Spleen (tissue), 11 donors: Measurements from ENCODE around the gene KIF21B. TPM values are rescaled to one million over a fixed set of nuclear protein-coding genes. Genes with fewer than 3 reads are reported as not detected.

Experiments used
- DNase-seq: peaks from one replicate; pipeline ENCODE4 v3.0.0-alpha.2; 2020
- H3K27ac ChIP-seq, 8 donors: fragments of 200-600 bp; sonication (generic) in 7 of 8; 1 replicate in 4 of 8; 2 replicates in 4 of 8; pipeline versions ENCODE4 v1.5.0 to v1.8.0; 2016 to 2021; ENCODE audit warnings: inconsistent platforms in 4 of 8, mild to moderate bottlenecking in 4 of 8, moderate library complexity in 1 of 8
- H3K27me3 ChIP-seq, 7 donors: fragments of 200-600 bp; sonication (generic) in 6 of 7; replicated peaks in 1 of 7; 1 replicate in 4 of 7; 2 replicates in 3 of 7; pipeline versions ENCODE4 v1.5.0 to v1.8.0; 2016 to 2021; ENCODE audit warnings: inconsistent platforms in 3 of 7, mild to moderate bottlenecking in 1 of 7
- H3K36me3 ChIP-seq, 6 donors: fragments of 200-600 bp; sonication (generic) in 5 of 6; 1 replicate in 4 of 6; 2 replicates in 2 of 6; pipeline versions ENCODE4 v1.5.0 to v1.8.0; 2016 to 2021; ENCODE audit warnings: inconsistent platforms in 2 of 6
- H3K4me1 ChIP-seq, 6 donors: fragments of 200-600 bp; sonication (generic) in 5 of 6; 1 replicate in 3 of 6; 2 replicates in 3 of 6; pipeline versions ENCODE4 v1.5.0 to v1.8.0; 2016 to 2021; ENCODE audit warnings: inconsistent platforms in 3 of 6
- H3K4me3 ChIP-seq, 8 donors: fragments of 200-600 bp; sonication (generic) in 7 of 8; 1 replicate in 4 of 8; 2 replicates in 4 of 8; pipeline versions ENCODE4 v1.5.0 to v1.8.0; 2016 to 2021; ENCODE audit warnings: inconsistent platforms in 4 of 8, mild to moderate bottlenecking in 4 of 8, moderate library complexity in 2 of 8
- H3K9me3 ChIP-seq, 8 donors: fragments of 200-600 bp; sonication (generic) in 7 of 8; 1 replicate in 4 of 8; 2 replicates in 4 of 8; pipeline versions ENCODE4 v1.5.0 to v1.8.0; 2016 to 2021; ENCODE audit warnings: inconsistent platforms in 4 of 8
- POLR2A ChIP-seq, 3 donors: fragments of 450-650 bp; IDR thresholded peaks; one replicate each; pipeline ENCODE4 v1.5.1; 2017; ENCODE audit warnings: antibody characterized with exemption in 3 of 3, mild to moderate bottlenecking in 1 of 3
- POLR2AphosphoS5 ChIP-seq, 3 donors: sonication (generic); formaldehyde crosslinking; IDR thresholded peaks; one replicate each; pipeline ENCODE4 v1.5.1; 2017; ENCODE audit warnings: antibody characterized with exemption in 3 of 3
- WGBS, 5 donors: extraction: QIAGEN DNeasy Blood & Tissue Kit in 3 of 5; methylation state at CpG; one replicate each; pipeline versions ENCODE4 v1.1.5 to v1.1.7; 2013 to 2018; 5-methylcytosine and 5-hydroxymethylcytosine counted together
- intact Hi-C: fragments of 100-400 bp; cut with DNase I; formaldehyde crosslinking; loops from one replicate; pipeline ENCODE4 v1.15.0; 2023; ENCODE audit warnings: low total_unique reads
- polyA plus RNA-seq, 3 donors: library from polyadenylated mRNA; stranded (reverse); fragments of 200-250 nt; gene quantifications; one replicate each; pipeline ENCODE4 v1.2.1, GENCODE V29; 2013
- total RNA-seq, 7 donors: library from RNA; depleted of rRNA in 3 of 7; stranded (reverse); fragments of >200 nt in 3 of 7; fragmentation: NEBNext Ultra II Directional in 4 of 7; extraction: Animal tissue kit (Norgen Biotek cat#: 25700) in 4 of 7; gene quantifications; one replicate each; pipeline versions ENCODE4 v1.1.0 to v1.2.1, GENCODE V29; 2016 to 2021
- TF ChIP-seq, protein P1 (sequence below), 11 experiments: fragments of 200-600 bp in 7 of 11; fragments of 450-650 bp in 4 of 11; sonication (generic) in 4 of 11; IDR thresholded peaks in 8 of 11; conservative IDR thresholded peaks in 3 of 11; 1 replicate in 7 of 11; 2 replicates in 4 of 11; pipeline versions ENCODE4 v1.4.0 to v1.8.0; 2016 to 2021; ENCODE audit warnings: antibody characterized with exemption in 11 of 11, inconsistent platforms in 4 of 11, mild to moderate bottlenecking in 1 of 11
- donor health status: healthy with polysubstance abuse.
- donor health status: DM: no; HTN: no; CAD: no; lungs with moderate emphysema.
- donor health status: DM: no; HTN: no; CAD: no.
- donor health status: Bipolar disorder and iron deficiency.
- donor health status: healthy.
- donor health status: DM: no; HTN: no; CAD: no.
- donor health status: DM: yes; HTN: yes; CAD: no.

KIF21B gene
- total and polyA plus RNA-seq, 10 donors, result 3.0 to 49.0 (median 28.1) TPM

DNA sequence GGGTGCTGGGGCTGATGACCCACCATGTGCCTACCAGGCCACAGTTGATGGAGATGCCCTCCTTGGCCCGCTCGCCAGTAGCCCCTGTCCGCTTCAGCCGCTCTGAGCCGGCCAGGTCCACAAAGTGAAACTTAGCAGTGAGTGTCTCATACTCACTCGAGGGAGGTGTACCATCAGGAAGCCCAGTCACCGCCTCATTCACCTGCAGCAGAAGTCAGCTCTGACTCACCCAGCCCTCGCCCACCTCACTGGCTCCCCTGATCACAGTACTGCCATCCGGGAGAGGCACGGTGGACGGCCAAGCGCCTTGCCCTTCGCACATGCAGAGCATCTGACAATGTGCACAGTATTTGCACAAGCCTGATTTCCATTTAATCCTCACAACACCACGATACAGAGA lies 18.8 kb downstream of the KIF21B start:
- peaks cover 0 to 87% (median 68%) of the 10 kb centered on the region in 6 donors for H3K36me3 ChIP-seq
- DNase-seq, result no peak
- peaks cover 0 to 23% (median 3%) of the 10 kb centered on the region in 6 donors for H3K4me1 ChIP-seq
- intact Hi-C loops, result no loop called here
- H3K9me3 ChIP-seq, result no peaks in the 10 kb centered on the region
- TF ChIP-seq, protein P1, sequence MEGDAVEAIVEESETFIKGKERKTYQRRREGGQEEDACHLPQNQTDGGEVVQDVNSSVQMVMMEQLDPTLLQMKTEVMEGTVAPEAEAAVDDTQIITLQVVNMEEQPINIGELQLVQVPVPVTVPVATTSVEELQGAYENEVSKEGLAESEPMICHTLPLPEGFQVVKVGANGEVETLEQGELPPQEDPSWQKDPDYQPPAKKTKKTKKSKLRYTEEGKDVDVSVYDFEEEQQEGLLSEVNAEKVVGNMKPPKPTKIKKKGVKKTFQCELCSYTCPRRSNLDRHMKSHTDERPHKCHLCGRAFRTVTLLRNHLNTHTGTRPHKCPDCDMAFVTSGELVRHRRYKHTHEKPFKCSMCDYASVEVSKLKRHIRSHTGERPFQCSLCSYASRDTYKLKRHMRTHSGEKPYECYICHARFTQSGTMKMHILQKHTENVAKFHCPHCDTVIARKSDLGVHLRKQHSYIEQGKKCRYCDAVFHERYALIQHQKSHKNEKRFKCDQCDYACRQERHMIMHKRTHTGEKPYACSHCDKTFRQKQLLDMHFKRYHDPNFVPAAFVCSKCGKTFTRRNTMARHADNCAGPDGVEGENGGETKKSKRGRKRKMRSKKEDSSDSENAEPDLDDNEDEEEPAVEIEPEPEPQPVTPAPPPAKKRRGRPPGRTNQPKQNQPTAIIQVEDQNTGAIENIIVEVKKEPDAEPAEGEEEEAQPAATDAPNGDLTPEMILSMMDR (IDR thresholded peaks at IDR 0.05 in 8 of 11, conservative IDR thresholded peaks at IDR 0.05 in 3 of 11), result no peak
- TF ChIP-seq POLR2AphosphoS5 (IDR thresholded peaks at IDR 0.05), result no peak
- no peak for TF ChIP-seq POLR2A (IDR thresholded peaks at IDR 0.05)
- WGBS, 5 donors, result 93 to 98% (median 97%) methylated on average over 7 to 14 of the region's 14 CpGs
- H3K27ac ChIP-seq, result no peak overlapping the region
- H3K27me3 ChIP-seq, result no peaks in the 10 kb centered on the region
- H3K4me3 ChIP-seq, result no peak overlapping the region

DNA sequence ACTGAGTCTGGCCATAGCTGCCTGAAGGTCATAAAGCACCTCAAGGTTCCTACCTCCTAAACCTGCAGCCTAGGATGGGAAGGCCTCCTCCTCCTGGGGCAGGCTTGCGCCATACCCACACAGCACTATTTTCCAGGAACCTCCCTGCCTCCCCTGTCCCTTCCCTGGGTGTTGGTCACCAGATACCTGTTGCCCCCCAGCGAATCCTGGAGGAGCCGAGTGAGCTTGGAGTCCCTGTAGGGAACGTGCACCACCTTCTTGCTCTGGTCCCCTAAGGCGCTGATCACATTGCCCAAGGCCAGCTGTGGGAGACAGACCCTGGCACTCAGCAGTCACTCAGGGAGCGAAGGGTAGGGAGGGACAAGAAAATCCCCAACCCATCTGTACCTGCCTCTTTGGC lies 19.4 kb downstream of the KIF21B start:
- no peaks in the 10 kb centered on the region for H3K27me3 ChIP-seq
- H3K4me1 ChIP-seq, result peaks cover 0 to 17% (median under 1%) of the 10 kb centered on the region in 6 donors
- H3K36me3 ChIP-seq, result peaks cover 0 to 89% (median 70%) of the 10 kb centered on the region in 6 donors
- no peak for TF ChIP-seq POLR2A (IDR thresholded peaks at IDR 0.05)
- TF ChIP-seq, protein P1 (IDR thresholded peaks at IDR 0.05 in 8 of 11, conservative IDR thresholded peaks at IDR 0.05 in 3 of 11), result no peak
- TF ChIP-seq POLR2AphosphoS5 (IDR thresholded peaks at IDR 0.05), result no peak
- no peak overlapping the region for H3K4me3 ChIP-seq
- 94 to 98% (median 98%) methylated on average over 6 of the region's 6 CpGs for WGBS, 5 donors
- intact Hi-C loops, result no loop called here
- no peak for DNase-seq
- H3K9me3 ChIP-seq, result no peaks in the 10 kb centered on the region
- H3K27ac ChIP-seq, result no peak overlapping the region

DNA sequence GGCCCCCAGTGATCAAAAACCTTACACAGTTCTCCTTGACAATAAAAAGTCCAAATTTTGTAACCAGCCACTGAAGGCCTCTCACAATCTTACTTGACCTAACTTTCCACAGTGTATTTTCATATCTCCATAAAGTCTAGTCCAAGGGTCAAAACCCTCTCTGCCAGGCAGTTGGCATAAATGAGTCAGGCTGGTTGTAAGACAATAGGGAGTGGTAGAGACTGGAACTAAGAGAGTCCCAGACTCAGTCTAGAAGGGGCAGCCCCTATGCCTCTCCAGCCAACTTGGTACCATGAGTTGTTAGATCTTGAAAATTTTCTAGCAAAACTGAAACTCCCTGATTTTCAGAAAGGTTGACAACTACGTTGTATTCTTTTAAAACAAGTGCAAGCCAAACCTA lies 21.0 kb downstream of the KIF21B start:
- TF ChIP-seq POLR2AphosphoS5 (IDR thresholded peaks at IDR 0.05) (no peak), POLR2A (IDR thresholded peaks at IDR 0.05) (no peak)
- TF ChIP-seq, protein P1 (IDR thresholded peaks at IDR 0.05 in 8 of 11, conservative IDR thresholded peaks at IDR 0.05 in 3 of 11), result no peak
- H3K4me1 ChIP-seq, result peaks cover 0 to under 1% (median 0%) of the 10 kb centered on the region in 6 donors
- H3K27me3 ChIP-seq, result no peaks in the 10 kb centered on the region
- intact Hi-C loops, result no loop called here
- 76 to 93% (median 90%) methylated on average over 1 of the region's 1 CpG for WGBS, 5 donors
- peak overlapping the region in 1 of 8 donors; percentile 20 for H3K27ac ChIP-seq
- peaks cover 0 to 90% (median 76%) of the 10 kb centered on the region in 6 donors for H3K36me3 ChIP-seq
- no peak for DNase-seq
- H3K4me3 ChIP-seq, result no peak overlapping the region
- no peaks in the 10 kb centered on the region for H3K9me3 ChIP-seq

DNA sequence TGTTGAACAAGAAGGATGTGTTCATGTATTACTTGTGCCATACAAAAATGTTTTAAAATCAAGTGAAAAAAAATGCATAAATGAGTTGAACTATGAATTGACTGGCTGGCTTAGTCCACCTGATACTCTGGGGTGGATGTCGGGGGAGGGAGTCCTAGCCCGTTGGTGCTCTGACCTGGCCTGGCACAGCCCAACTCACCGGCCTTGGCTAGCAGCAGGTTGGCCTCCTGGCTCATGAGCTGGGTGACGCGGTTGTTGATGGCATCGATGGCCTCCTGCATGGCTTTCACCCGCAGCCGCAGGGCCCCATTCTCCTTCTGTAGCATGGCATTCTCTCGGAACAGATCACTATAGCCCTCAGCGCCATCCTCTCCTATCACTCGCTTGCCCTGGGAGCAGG lies 21.6 kb downstream of the KIF21B start:
- TF ChIP-seq, protein P1 (IDR thresholded peaks at IDR 0.05 in 8 of 11, conservative IDR thresholded peaks at IDR 0.05 in 3 of 11), result no peak
- TF ChIP-seq POLR2AphosphoS5 (IDR thresholded peaks at IDR 0.05) (no peak), POLR2A (IDR thresholded peaks at IDR 0.05) (no peak)
- 86 to 92% (median 90%) methylated on average over 10 to 11 of the region's 11 CpGs for WGBS, 5 donors
- no peaks in the 10 kb centered on the region for H3K9me3 ChIP-seq
- peaks cover 0 to 96% (median 80%) of the 10 kb centered on the region in 6 donors for H3K36me3 ChIP-seq
- intact Hi-C loops, result no loop called here
- DNase-seq, result peak; percentile 56
- no peaks in the 10 kb centered on the region for H3K27me3 ChIP-seq
- no peak overlapping the region for H3K27ac ChIP-seq
- no peak overlapping the region for H3K4me3 ChIP-seq
- no peaks in the 10 kb centered on the region for H3K4me1 ChIP-seq
